IMR-90 (cell line): ENCODE results near the gene TMEM259. TPM values are rescaled to one million over a fixed set of nuclear protein-coding genes. Genes with fewer than 3 reads are reported as not detected.

Experiments
- ATAC-seq: fragments of 200-7000 bp; cut with Tn5 transposase; 2 replicates; pipeline ENCODE4 v1.9.1; 2020; ENCODE audit warnings: low read depth, mild to moderate bottlenecking, moderate library complexity
- BruUV-seq: library from RNA; stranded (reverse); fragments of 400-500 nt; replicated peaks from 2 replicates; lab custom pipeline; 2021; lab: Mats Ljungman, UMichigan
- CTCF ChIA-PET: fragments of 300-600 bp; formaldehyde crosslinking; extraction: SDS; loops from one replicate; lab custom pipeline; 2021; ENCODE audit warnings: antibody characterized with exemption; lab: Yijun Ruan, JAX
- POLR2A ChIA-PET: fragments of 300-600 bp; sonication (Branson Sonifier 250); formaldehyde crosslinking; loops from one replicate; lab custom pipeline; 2022; ENCODE audit warnings: antibody characterized with exemption; ENCODE audit not compliant: unreplicated experiment; lab: Charles Lee
- DNase-seq: peaks from one replicate; pipeline ENCODE4 v3.0.0; 2013
- H2AFZ ChIP-seq: replicated peaks from 2 replicates; pipeline ENCODE3; 2013; ENCODE audit warnings: low read length, mild to moderate bottlenecking; ENCODE audit not compliant: poor library complexity
- H2AK5ac ChIP-seq: 2 replicates; pipeline ENCODE4 v1.6.1; 2013; ENCODE audit warnings: low read depth, low read length, inconsistent platforms
- H2AK9ac ChIP-seq: replicated peaks from 2 replicates; pipeline ENCODE3; 2013; ENCODE audit warnings: mild to moderate bottlenecking, low read depth, low read length, moderate library complexity; ENCODE audit not compliant: poor library complexity
- H2BK120ac ChIP-seq: 2 replicates; pipeline ENCODE4 v1.6.1; 2013; ENCODE audit warnings: low read depth, low read length, inconsistent platforms
- H2BK15ac ChIP-seq: 3 replicates; pipeline ENCODE4 v1.6.1; 2013; ENCODE audit warnings: low read depth, low read length, inconsistent platforms
- H2BK20ac ChIP-seq: 2 replicates; pipeline ENCODE4 v1.6.1; 2013; ENCODE audit warnings: low read depth, mild to moderate bottlenecking, inconsistent platforms, low read length, moderate library complexity
- H2BK5ac ChIP-seq: 2 replicates; pipeline ENCODE4 v1.6.1; 2013; ENCODE audit warnings: mild to moderate bottlenecking, low read depth, low read length, inconsistent platforms; ENCODE audit not compliant: poor library complexity, severe bottlenecking
- H3K14ac ChIP-seq: replicated peaks from 2 replicates; pipeline ENCODE4 v1.6.1; 2013; ENCODE audit warnings: low read depth, low read length, inconsistent platforms
- H3K18ac ChIP-seq: 2 replicates; pipeline ENCODE4 v1.6.1; 2013; ENCODE audit warnings: low read depth, low read length, control low read depth
- H3K23ac ChIP-seq: 2 replicates; pipeline ENCODE4 v1.6.1; 2013; ENCODE audit warnings: low read depth, low read length, inconsistent platforms
- H3K27ac ChIP-seq: 2 replicates; pipeline ENCODE4 v1.5.1; 2013; ENCODE audit warnings: mild to moderate bottlenecking, control low read depth, low read length; ENCODE audit not compliant: insufficient read depth
- H3K27me3 ChIP-seq: 2 replicates; pipeline ENCODE4 v1.6.1; 2013; ENCODE audit warnings: low read length; ENCODE audit not compliant: control insufficient read depth, insufficient read depth
- H3K36me3 ChIP-seq: 2 replicates; pipeline ENCODE4 v1.6.1; 2013; ENCODE audit warnings: low read length, mixed read lengths; ENCODE audit not compliant: control insufficient read depth, insufficient read depth
- H3K4ac ChIP-seq: 2 replicates; pipeline ENCODE4 v1.6.1; 2013; ENCODE audit warnings: low read depth, low read length, inconsistent platforms
- H3K4me1 ChIP-seq: 2 replicates; pipeline ENCODE4 v1.6.1; 2013; ENCODE audit warnings: low read length, mixed read lengths; ENCODE audit not compliant: control insufficient read depth, insufficient read depth
- H3K4me2 ChIP-seq: 2 replicates; pipeline ENCODE4 v1.6.1; 2013; ENCODE audit warnings: low read depth, mild to moderate bottlenecking, control low read depth, low read length, moderate library complexity
- H3K4me3 ChIP-seq: 2 replicates; pipeline ENCODE4 v1.5.1; 2013; ENCODE audit warnings: low read depth, mild to moderate bottlenecking, control low read depth, low read length, moderate library complexity; ENCODE audit not compliant: insufficient read depth
- H3K56ac ChIP-seq: 2 replicates; pipeline ENCODE4 v1.6.1; 2013; ENCODE audit warnings: low read length, inconsistent platforms; ENCODE audit not compliant: insufficient read depth; ENCODE audit errors: extremely low read depth
- H3K79me1 ChIP-seq, 2 experiments: 2 replicates each; pipeline ENCODE4 v1.6.1; 2013; ENCODE audit warnings: low read length in 2 of 2, inconsistent platforms in 1 of 2, low read depth in 1 of 2
- H3K9ac ChIP-seq: 2 replicates; pipeline ENCODE4 v1.6.1; 2013; ENCODE audit warnings: low read depth, low read length, control low read depth
- H3K9me1 ChIP-seq: 2 replicates; pipeline ENCODE4 v1.6.1; 2013; ENCODE audit warnings: low read length, inconsistent platforms; ENCODE audit not compliant: insufficient read depth
- H3K9me3 ChIP-seq: 2 replicates; pipeline ENCODE4 v1.6.1; 2013; ENCODE audit warnings: low read length; ENCODE audit not compliant: control insufficient read depth, insufficient read depth
- H4K20me1 ChIP-seq: 2 replicates; pipeline ENCODE4 v1.6.1; 2013; ENCODE audit warnings: low read length, inconsistent platforms; ENCODE audit not compliant: insufficient read depth
- H4K5ac ChIP-seq: 2 replicates; pipeline ENCODE4 v1.6.1; 2013; ENCODE audit warnings: mild to moderate bottlenecking, low read depth, low read length, control low read depth
- H4K8ac ChIP-seq, 2 experiments: 2 replicates each; pipeline ENCODE4 v1.6.1; 2013; ENCODE audit warnings: low read depth in 2 of 2, low read length in 2 of 2, control low read depth in 1 of 2, inconsistent platforms in 1 of 2
- H4K91ac ChIP-seq: 2 replicates; pipeline ENCODE4 v1.6.1; 2013; ENCODE audit warnings: low read depth, low read length, inconsistent platforms; ENCODE audit not compliant: insufficient read depth
- BHLHE40 ChIP-seq: fragments of 150-350 bp; IDR thresholded peaks from 2 replicates; pipeline ENCODE4 v1.6.1; 2016; ENCODE audit warnings: mild to moderate bottlenecking, low read depth, low read length
- CEBPB ChIP-seq: IDR thresholded peaks from 2 replicates; pipeline ENCODE4 v1.6.1; 2012; ENCODE audit warnings: low read depth, low read length, improper control_type of control experiment
- CHD1 ChIP-seq: IDR thresholded peaks from 2 replicates; pipeline ENCODE4 v1.6.1; 2012; ENCODE audit warnings: low read depth, low read length, improper control_type of control experiment
- FOS ChIP-seq: fragments of 150-350 bp; IDR thresholded peaks from 2 replicates; pipeline ENCODE4 v1.6.1; 2016; ENCODE audit warnings: low read depth, low read length
- MAFK ChIP-seq: IDR thresholded peaks from 2 replicates; pipeline ENCODE4 v1.6.1; 2012; ENCODE audit warnings: low read depth, low read length, improper control_type of control experiment
- MAZ ChIP-seq: IDR thresholded peaks from 2 replicates; pipeline ENCODE4 v1.6.1; 2012; ENCODE audit warnings: low read depth, mild to moderate bottlenecking, low read length, improper control_type of control experiment, moderate library complexity, borderline replicate concordance
- MXI1 ChIP-seq: IDR thresholded peaks from 2 replicates; pipeline ENCODE4 v1.6.1; 2012; ENCODE audit warnings: low read depth, mild to moderate bottlenecking, low read length, moderate library complexity, borderline replicate concordance
- NFE2L2 ChIP-seq: fragments of 150-350 bp; IDR thresholded peaks from 2 replicates; pipeline ENCODE4 v1.6.1; 2016; ENCODE audit warnings: low read depth, mild to moderate bottlenecking, low read length
- POLR2A ChIP-seq: IDR thresholded peaks from 2 replicates; pipeline ENCODE4 v1.6.1; 2012; ENCODE audit warnings: mild to moderate bottlenecking, low read depth, low read length
- RAD21 ChIP-seq: IDR thresholded peaks from 2 replicates; pipeline ENCODE4 v1.6.1; 2012; ENCODE audit warnings: low read length, improper control_type of control experiment
- RCOR1 ChIP-seq: IDR thresholded peaks from 2 replicates; pipeline ENCODE4 v1.6.1; 2012; ENCODE audit warnings: mild to moderate bottlenecking, low read length, improper control_type of control experiment; ENCODE audit not compliant: insufficient replicate concordance
- RFX5 ChIP-seq: IDR thresholded peaks from 2 replicates; pipeline ENCODE4 v1.8.0; 2012; ENCODE audit warnings: low read depth, mild to moderate bottlenecking, low read length, moderate library complexity
- SMC3 ChIP-seq: fragments of 150-350 bp; IDR thresholded peaks from 2 replicates; pipeline ENCODE4 v1.6.1; 2016; ENCODE audit warnings: low read depth, mild to moderate bottlenecking, antibody characterized with exemption, low read length, moderate library complexity
- WGBS, 2 experiments: methylation state at CpG; one replicate each; pipeline versions ENCODE4 v1.1.5 to v1.1.7; 2013; ENCODE audit warnings: missing lambda C conversion rate in 2 of 2; ENCODE audit not compliant: insufficient read length in 1 of 2; ENCODE audit errors: extremely low coverage in 2 of 2; 5-methylcytosine and 5-hydroxymethylcytosine counted together
- dilution Hi-C: fragments of 300-500 bp; cut with HindIII; formaldehyde crosslinking; loops from one replicate; pipeline ENCODE4 v1.14.3; 2018; ENCODE audit warnings: low sequenced_read_pairs; ENCODE audit not compliant: unreplicated experiment
- in situ Hi-C: fragments of 300-500 bp; cut with MboI; formaldehyde crosslinking; loops from 3 replicates; pipeline ENCODE4 v1.14.3; 2019; ENCODE audit warnings: low sequenced_read_pairs, inconsistent platforms, mixed read lengths
- intact Hi-C: fragments of 100-400 bp; cut with micrococcal nuclease; formaldehyde crosslinking; loops from 2 replicates; pipeline ENCODE4 v1.10.0; 2022
- polyA plus RNA-seq, 3 experiments: library from polyadenylated mRNA; depleted of rRNA; stranded (reverse); fragments of >200 nt; gene quantifications; 2 replicates each; pipeline ENCODE4 v1.2.3, GENCODE V29; 2012; ENCODE audit warnings: low replicate concordance in 1 of 3
- total RNA-seq: library from RNA; depleted of rRNA; stranded (reverse); fragments of >200 nt; gene quantifications from 2 replicates; pipeline ENCODE4 v1.2.3, GENCODE V29; 2012
- TF ChIP-seq, protein P1 (sequence below): conservative IDR thresholded peaks from 2 replicates; pipeline ENCODE4 v1.5.1; 2012; ENCODE audit warnings: mild to moderate bottlenecking, low read depth, low read length, improper control_type of control experiment
- TF ChIP-seq, protein P2 (sequence below): fragments of 150-350 bp; IDR thresholded peaks from 2 replicates; pipeline ENCODE4 v1.6.1; 2017; ENCODE audit warnings: mild to moderate bottlenecking, antibody characterized with exemption, low read length, low read depth

TMEM259 gene
- total and polyA plus RNA-seq, 2 of the 4 experiments (the other 2 are of a cell fraction) = 22.6 to 153 TPM

DNA sequence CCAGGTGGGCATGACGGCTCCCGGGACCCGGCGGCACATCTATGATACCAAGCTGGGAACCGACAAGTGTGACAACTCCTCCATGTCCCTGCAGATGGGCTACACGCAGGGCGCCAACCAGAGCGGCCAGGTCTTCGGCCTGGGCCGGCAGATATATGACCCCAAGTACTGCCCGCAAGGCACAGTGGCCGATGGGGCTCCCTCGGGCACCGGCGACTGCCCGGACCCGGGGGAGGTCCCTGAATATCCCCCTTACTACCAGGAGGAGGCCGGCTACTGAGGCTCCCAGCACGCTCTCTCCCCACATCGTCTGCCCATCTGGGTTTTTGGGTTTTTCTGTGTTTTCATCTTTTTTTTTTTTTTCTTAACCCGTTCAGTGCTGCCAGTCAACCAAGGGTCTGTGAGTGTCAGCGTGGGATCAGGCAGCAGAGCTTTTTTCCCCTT, 16.7 kb upstream of the TMEM259 start:
- H3K9me3 ChIP-seq = no peaks in the 10 kb centered on the region
- H2AK5ac ChIP-seq = no peak overlapping the region
- H3K36me3 ChIP-seq = peaks cover 42% of the 10 kb centered on the region
- H4K91ac ChIP-seq = no peak overlapping the region
- H2BK120ac ChIP-seq = no peak overlapping the region
- peaks cover 58% of the 10 kb centered on the region for H4K20me1 ChIP-seq
- no peaks in the 10 kb centered on the region for H3K9me1 ChIP-seq
- no peak overlapping the region for H3K4me3 ChIP-seq
- peak overlapping the region; percentile 16 for H2BK5ac ChIP-seq
- ChIA-PET POLR2A (interaction anchor here (0.9 kb wide), 1 partner anchor 231 kb away, joined by 3 read pairs; no protein-coding TSS in a partner anchor), CTCF (no interaction called here)
- no peak overlapping the region for H2AFZ ChIP-seq
- no TSS peak for BruUV-seq
- H3K79me1 ChIP-seq = peaks cover 6 to 34% of the 10 kb centered on the region in 2 experiments; a peak in 3 of 4 replicates
- no peak overlapping the region for H4K5ac ChIP-seq
- intact Hi-C loops (no loop called here), in situ Hi-C loops (no loop called here), dilution Hi-C loops (no loop called here)
- H3K14ac ChIP-seq = no peak overlapping the region
- no peak overlapping the region for H2BK20ac ChIP-seq
- ATAC-seq (no peak), DNase-seq (no peak)
- no peak overlapping the region for H3K4me2 ChIP-seq
- H3K27ac ChIP-seq = no peak overlapping the region
- H3K23ac ChIP-seq = no peak overlapping the region
- no peak overlapping the region for H4K8ac ChIP-seq
- H3K4me1 ChIP-seq = peaks cover 7% of the 10 kb centered on the region; the same call in 1 of the 2 replicates
- no peak overlapping the region for H3K9ac ChIP-seq
- TF ChIP-seq FOS (no peak), MAZ (no peak), POLR2A (no peak), SMC3 (no peak), MXI1 (no peak), NFE2L2 (no peak), RAD21 (no peak), BHLHE40 (no peak), CEBPB (no peak), MAFK (no peak), RFX5 (no peak), RCOR1 (no peak), CHD1 (no peak)
- TF ChIP-seq, protein P1, sequence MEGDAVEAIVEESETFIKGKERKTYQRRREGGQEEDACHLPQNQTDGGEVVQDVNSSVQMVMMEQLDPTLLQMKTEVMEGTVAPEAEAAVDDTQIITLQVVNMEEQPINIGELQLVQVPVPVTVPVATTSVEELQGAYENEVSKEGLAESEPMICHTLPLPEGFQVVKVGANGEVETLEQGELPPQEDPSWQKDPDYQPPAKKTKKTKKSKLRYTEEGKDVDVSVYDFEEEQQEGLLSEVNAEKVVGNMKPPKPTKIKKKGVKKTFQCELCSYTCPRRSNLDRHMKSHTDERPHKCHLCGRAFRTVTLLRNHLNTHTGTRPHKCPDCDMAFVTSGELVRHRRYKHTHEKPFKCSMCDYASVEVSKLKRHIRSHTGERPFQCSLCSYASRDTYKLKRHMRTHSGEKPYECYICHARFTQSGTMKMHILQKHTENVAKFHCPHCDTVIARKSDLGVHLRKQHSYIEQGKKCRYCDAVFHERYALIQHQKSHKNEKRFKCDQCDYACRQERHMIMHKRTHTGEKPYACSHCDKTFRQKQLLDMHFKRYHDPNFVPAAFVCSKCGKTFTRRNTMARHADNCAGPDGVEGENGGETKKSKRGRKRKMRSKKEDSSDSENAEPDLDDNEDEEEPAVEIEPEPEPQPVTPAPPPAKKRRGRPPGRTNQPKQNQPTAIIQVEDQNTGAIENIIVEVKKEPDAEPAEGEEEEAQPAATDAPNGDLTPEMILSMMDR = no peak
- TF ChIP-seq, protein P2, sequence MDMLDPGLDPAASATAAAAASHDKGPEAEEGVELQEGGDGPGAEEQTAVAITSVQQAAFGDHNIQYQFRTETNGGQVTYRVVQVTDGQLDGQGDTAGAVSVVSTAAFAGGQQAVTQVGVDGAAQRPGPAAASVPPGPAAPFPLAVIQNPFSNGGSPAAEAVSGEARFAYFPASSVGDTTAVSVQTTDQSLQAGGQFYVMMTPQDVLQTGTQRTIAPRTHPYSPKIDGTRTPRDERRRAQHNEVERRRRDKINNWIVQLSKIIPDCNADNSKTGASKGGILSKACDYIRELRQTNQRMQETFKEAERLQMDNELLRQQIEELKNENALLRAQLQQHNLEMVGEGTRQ = no peak
- no peak overlapping the region for H2AK9ac ChIP-seq
- H3K27me3 ChIP-seq = no peaks in the 10 kb centered on the region
- H3K18ac ChIP-seq = no peak overlapping the region
- 97% methylated on average over 5 of the region's 22 CpGs; no CpG with 5 or more reads in 1 of the 2 experiments for WGBS, 2 experiments
- no peak overlapping the region for H3K56ac ChIP-seq
- H2BK15ac ChIP-seq = no peak overlapping the region
- H3K4ac ChIP-seq = no peak overlapping the region
